Measurements from ENCODE around the gene KCNA1. TPM values are rescaled to one million over a fixed set of nuclear protein-coding genes. Genes with fewer than 3 reads are reported as not detected.

KCNA1 gene
- total and polyA plus RNA-seq, 5 donors from 2014 or later, result not detected

GRCh38 chr12:4962539-4963486 is 53.1 kb downstream of the KCNA1 start:
- H3K27ac ChIP-seq (ENCODE audit: insufficient read depth, low read length, poor library complexity, severe bottlenecking), result no peak overlapping the region
- no peaks in the 10 kb centered on the region for H3K9me3 Mint-ChIP-seq
- H3K36me3 Mint-ChIP-seq, result no peaks in the 10 kb centered on the region
- H3K4me1 Mint-ChIP-seq, result no peaks in the 10 kb centered on the region
- H3K27me3 ChIP-seq (ENCODE audit: control insufficient read depth, insufficient read depth, low read length), result no peaks in the 10 kb centered on the region
- ATAC-seq (ENCODE audit: low read depth in 2 of 2) (no peak), DNase-seq (no peak)
- no peak overlapping the region for H3K4me3 Mint-ChIP-seq
- peaks cover 11% of the 10 kb centered on the region for H3K27me3 Mint-ChIP-seq
- no peak overlapping the region for H3K27ac Mint-ChIP-seq
- H3K4me1 ChIP-seq (ENCODE audit: control insufficient read depth, insufficient read depth, low read length, poor library complexity, severe bottlenecking), result no peaks in the 10 kb centered on the region
- no peak overlapping the region for H3K4me3 ChIP-seq (ENCODE audit: low read depth, low read length)
- H3K9me3 ChIP-seq (ENCODE audit: control insufficient read depth in 2 of 2, low read length in 2 of 2), result no peaks in the 10 kb centered on the region
- no peaks in the 10 kb centered on the region for H3K36me3 ChIP-seq (ENCODE audit: control insufficient read depth, insufficient read depth, low read length)

Other genes starting within 250 kb of the KCNA1 start
- 7.3 TPM for gene GALNT8, start 189.5 kb upstream of the KCNA1 start, total RNA-seq
- 1 to 10 TPM; 2.0 to 4.3 (median 3.3) TPM for gene GALNT8, start 189.5 kb upstream of the KCNA1 start, polyA plus RNA-seq
- gene KCNA5, start 134.0 kb downstream of the KCNA1 start, total RNA-seq, result not detected
- not detected for gene KCNA5, start 134.0 kb downstream of the KCNA1 start, polyA plus RNA-seq

Data from CD4-positive, CD25-positive, alpha-beta regulatory T cell (primary cell).